ENCODE measurements around the gene SLC9A8.

Gene SLC9A8

GRCh38 chr20:49914310-49915117 is 101.9 kb downstream of the SLC9A8 start:
- Mint-ChIP-seq H3K4me3 (peak overlapping the region; percentile 99), H3K9me3 (no peaks in the 10 kb centered on the region), H3K4me1 (peaks cover 59% of the 10 kb centered on the region), H3K27me3 (ENCODE audit: low read depth, poor library complexity) (peaks cover 11% of the 10 kb centered on the region), H3K27ac (peak overlapping the region; percentile 78), H3K36me3 (ENCODE audit: low read depth) (no peaks in the 10 kb centered on the region)
- no peak for DNase-seq
- TF ChIP-seq CTCF (IDR thresholded peaks at IDR 0.05), result no peak

GRCh38 chr20:49915118-49915379 is 102.4 kb downstream of the SLC9A8 start:
- TF ChIP-seq CTCF (IDR thresholded peaks at IDR 0.05), result no peak
- no peak for DNase-seq
- no peak overlapping the region for H3K27ac Mint-ChIP-seq
- H3K9me3 Mint-ChIP-seq, result no peaks in the 10 kb centered on the region
- peaks cover 14% of the 10 kb centered on the region for H3K27me3 Mint-ChIP-seq (ENCODE audit: low read depth, poor library complexity)
- peaks cover 54% of the 10 kb centered on the region for H3K4me1 Mint-ChIP-seq
- H3K36me3 Mint-ChIP-seq (ENCODE audit: low read depth), result no peaks in the 10 kb centered on the region
- peak overlapping the region; percentile 99 for H3K4me3 Mint-ChIP-seq

GRCh38 chr20:49915380-49916145 is 102.9 kb downstream of the SLC9A8 start, which contains the start of gene SPATA2:
Gene SPATA2, minus strand, starts transcription at chr20:49915529. Its CDS starts 7,039 bp downstream, at chr20:49908490.
- H3K27ac Mint-ChIP-seq, result peak within 1 kb of the TSS; percentile 100
- peak; percentile 96 for DNase-seq
- peaks cover 17% of the 10 kb centered on the region for H3K27me3 Mint-ChIP-seq (ENCODE audit: low read depth, poor library complexity)
- H3K36me3 Mint-ChIP-seq (ENCODE audit: low read depth), result no peaks in the 10 kb centered on the region
- H3K4me3 Mint-ChIP-seq, result peak within 1 kb of the TSS; percentile 99
- no peak for TF ChIP-seq CTCF (IDR thresholded peaks at IDR 0.05)
- H3K4me1 Mint-ChIP-seq, result peaks cover 49% of the 10 kb centered on the region
- H3K9me3 Mint-ChIP-seq, result peaks cover 5% of the 10 kb centered on the region

- Mint-ChIP-seq H3K4me3 (peak overlapping the region; percentile 99), H3K36me3 (ENCODE audit: low read depth) (no peaks in the 10 kb centered on the region), H3K4me1 (peaks cover 42% of the 10 kb centered on the region), H3K9me3 (peaks cover 9% of the 10 kb centered on the region), H3K27ac (peak overlapping the region; percentile 100), H3K27me3 (ENCODE audit: low read depth, poor library complexity) (peaks cover 17% of the 10 kb centered on the region)
- TF ChIP-seq CTCF (IDR thresholded peaks at IDR 0.05), result no peak
- no peak for DNase-seq
Measured at GRCh38 chr20:49916146-49917002, 103.7 kb downstream of the SLC9A8 start.

- Mint-ChIP-seq H3K4me1 (peaks cover 34% of the 10 kb centered on the region), H3K4me3 (no peak overlapping the region), H3K27ac (no peak overlapping the region), H3K27me3 (ENCODE audit: low read depth, poor library complexity) (peaks cover 17% of the 10 kb centered on the region), H3K36me3 (ENCODE audit: low read depth) (no peaks in the 10 kb centered on the region), H3K9me3 (peaks cover 15% of the 10 kb centered on the region)
- no peak for TF ChIP-seq CTCF (IDR thresholded peaks at IDR 0.05)
- DNase-seq, result no peak
Measured at GRCh38 chr20:49918446-49918845, 105.8 kb downstream of the SLC9A8 start.

All from nephron progenitor cell (in vitro differentiated cells).